ENCODE measurements around the gene ME2.
"Not testable (repeated sequence)": the region's sequence is repeated elsewhere in the genome, so short reads cannot be mapped to it uniquely, and the experiment has no call there.

The ME2 gene

GRCh38 chr18:50861617-50862016 is 17.3 kb upstream of the ME2 start:
- no peak for DNase-seq (ENCODE audit: low spot score)

- no peak for DNase-seq (ENCODE audit: low spot score)
Measured at GRCh38 chr18:50862401-50862800, 16.5 kb upstream of the ME2 start.

- no peak for DNase-seq (ENCODE audit: low spot score)
Measured at GRCh38 chr18:50863840-50864375, 15.0 kb upstream of the ME2 start.

- no peak for DNase-seq (ENCODE audit: low spot score)
Measured at GRCh38 chr18:50866765-50867164, 12.2 kb upstream of the ME2 start.

GRCh38 chr18:50869150-50869549 is 9.8 kb upstream of the ME2 start:
- no peak for DNase-seq (ENCODE audit: low spot score)

DNA sequence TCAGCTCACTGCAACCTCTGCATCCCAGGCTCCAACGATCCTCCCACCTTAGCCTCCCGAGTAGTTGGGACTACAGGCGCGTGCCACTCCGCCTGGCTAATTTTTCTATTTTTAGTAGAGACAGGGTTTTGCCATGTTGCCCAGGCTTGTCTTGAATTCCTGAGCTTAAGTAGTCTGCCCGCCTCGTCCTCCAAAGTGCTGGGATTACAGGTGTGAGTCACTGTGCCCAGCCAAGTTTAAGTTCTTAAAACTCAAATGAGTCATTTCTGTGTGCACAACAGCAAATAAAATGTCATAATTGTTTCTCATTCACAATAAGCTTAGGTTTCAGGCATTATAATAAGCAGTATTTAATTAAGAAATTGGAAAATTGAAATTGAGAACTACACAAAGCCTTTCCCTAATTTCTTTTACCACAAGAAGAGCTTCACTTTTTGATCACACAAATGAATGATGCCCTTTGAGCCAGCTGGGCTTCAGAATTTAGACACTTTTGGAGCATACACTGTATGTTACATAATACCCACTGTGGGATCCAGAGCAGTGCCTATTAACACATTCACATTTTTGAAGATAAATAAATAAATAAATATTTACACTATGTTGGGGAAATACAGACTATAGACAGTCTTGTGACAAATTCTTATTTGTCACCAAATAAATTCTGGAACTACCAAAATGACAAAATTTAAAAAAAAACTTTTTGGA is 8.6 kb upstream of the ME2 start:
- DNase-seq (ENCODE audit: low spot score): no peak

DNA sequence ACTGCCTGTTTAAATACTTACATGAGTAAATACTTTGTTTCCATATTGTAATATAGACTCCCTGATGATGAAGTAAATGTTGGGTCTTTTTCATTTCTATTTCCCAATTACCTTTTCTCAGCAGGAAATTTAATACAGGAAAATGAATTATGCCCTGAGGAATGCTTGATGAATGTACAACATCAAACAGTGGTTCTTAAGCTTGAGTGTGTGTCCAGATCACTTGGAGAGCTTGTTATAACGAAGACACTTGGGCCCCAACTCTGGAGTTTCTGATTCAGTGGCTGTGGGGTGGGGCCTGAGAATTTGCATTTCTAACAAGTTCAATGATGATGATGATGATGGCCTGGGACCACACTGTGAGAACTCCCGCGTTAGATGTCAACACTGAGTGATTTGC is 7.1 kb upstream of the ME2 start:
- no peak for DNase-seq (ENCODE audit: low spot score)

DNA sequence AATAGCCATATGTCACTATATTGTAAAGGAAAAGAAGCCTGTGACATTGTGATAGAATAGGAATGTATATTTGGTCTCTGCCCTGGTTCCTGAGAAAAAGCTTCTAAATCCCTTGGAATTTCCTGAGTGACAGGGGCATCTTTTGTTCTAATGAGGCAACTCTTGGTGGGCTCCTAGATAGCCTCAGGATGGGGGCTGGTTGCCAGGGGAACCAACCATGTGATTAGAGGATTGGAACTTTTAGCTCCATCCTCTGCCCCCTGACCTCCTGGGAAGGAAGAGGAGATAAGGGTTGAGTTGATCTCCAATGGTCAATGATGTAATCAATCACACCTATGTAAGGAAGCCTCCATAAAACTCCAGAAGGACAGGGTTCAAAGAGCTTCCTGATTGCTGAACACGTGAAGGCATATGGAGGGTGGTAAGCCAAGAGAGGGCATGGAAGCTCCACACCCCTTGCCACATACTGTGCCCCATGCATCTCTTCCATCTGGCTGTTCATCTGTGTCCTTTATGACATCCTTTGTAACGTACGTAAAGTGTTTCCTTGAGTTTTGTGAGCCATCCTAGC is 2.9 kb upstream of the ME2 start:
- DNase-seq (ENCODE audit: low spot score): no peak

- DNase-seq (ENCODE audit: low spot score): no peak
Measured at GRCh38 chr18:50877545-50878265, 1.2 kb upstream of the ME2 start.

DNA sequence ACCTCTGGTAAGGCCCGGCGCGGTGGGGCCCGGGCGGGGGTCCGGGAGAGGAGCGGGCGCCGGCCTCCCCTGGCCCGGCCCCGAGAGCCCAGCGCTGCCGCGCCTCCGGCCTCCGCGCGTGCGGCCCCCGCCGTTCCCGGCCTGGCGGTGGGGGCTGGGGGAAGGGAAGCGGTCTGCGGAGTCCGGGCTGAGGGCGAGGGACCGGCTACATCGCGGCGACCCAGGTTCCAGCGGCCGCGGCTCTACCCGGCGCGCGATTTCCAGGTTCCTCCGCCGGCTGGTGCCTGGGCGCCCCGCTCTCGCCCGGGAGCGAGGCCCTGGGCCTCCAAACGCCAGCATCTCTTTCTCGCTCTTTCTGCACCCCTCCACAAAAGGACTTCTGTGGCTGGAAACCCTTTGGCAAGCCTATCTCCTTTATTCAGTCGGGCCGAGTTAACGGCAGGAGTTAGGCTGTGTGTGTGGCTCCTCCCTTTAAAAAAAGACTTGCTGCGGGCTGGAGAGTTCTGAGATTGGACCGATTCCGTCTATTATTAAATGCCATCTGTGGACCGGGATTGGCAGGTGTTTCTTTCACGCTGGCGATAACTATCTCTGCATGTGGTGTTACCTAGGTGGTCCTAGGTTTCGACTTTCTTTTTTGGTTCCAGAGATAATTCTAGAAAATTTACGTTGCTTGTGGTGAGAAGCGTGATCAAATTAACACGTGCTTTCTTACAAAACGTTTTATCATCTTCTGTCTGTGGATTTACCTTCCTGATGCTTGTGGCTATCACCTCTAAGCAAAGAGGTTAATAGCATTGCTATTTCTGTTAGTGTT is 592 bp downstream of the ME2 start:
- DNase-seq (ENCODE audit: low spot score): peak; percentile 70

GRCh38 chr18:50880119-50880465 is 1.2 kb downstream of the ME2 start:
- DNase-seq (ENCODE audit: low spot score): no peak

GRCh38 chr18:50880944-50881343 is 2.0 kb downstream of the ME2 start:
- not testable (repeated sequence) for DNase-seq (ENCODE audit: low spot score)

DNA sequence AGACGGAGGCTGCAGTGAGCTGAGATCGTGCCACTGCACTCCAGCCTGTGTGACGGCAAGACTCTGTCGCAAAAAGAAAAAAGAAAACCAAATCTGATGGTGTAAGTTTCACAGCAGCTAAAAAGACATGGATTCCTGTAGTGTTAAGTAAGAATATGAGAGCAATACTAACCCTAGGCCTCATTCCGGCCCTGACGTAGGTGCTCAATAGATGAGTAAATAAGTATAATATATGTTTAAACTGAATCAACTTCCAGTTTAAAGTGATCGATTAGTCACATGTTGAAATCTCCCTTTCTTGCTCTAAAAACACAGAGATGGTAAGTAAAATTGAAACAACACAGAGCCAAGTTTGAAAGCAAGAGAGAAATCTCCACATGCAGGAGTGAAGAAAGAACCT is 8.0 kb downstream of the ME2 start:
- no peak for DNase-seq (ENCODE audit: low spot score)

- no peak for DNase-seq (ENCODE audit: low spot score)
Measured at GRCh38 chr18:50895350-50896045, 16.6 kb downstream of the ME2 start.

GRCh38 chr18:50896093-50896492 is 17.2 kb downstream of the ME2 start:
- no peak for DNase-seq (ENCODE audit: low spot score)

DNA sequence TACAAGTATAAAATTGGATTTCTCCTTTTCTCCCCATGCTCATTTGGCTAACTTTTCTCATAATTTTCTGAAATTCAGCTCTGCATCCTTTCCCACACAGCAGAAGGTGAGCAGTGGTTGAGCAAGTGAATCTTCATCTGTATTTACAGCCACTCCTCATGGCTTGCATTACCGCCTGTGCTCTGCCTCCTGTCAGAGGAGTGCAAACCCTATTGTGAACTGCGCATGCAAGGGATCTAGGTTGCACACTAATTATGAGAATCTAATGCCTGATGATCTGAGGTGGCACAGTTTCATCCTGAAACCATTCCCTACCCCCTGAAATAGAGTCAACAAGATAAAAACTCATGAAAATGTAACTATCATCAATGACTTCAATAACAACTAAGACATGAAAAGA is 20.0 kb downstream of the ME2 start:
- no peak for DNase-seq (ENCODE audit: low spot score)

GRCh38 chr18:50902797-50903196 is 23.9 kb downstream of the ME2 start:
- no peak for DNase-seq (ENCODE audit: low spot score)

- DNase-seq (ENCODE audit: low spot score): no peak
Measured at GRCh38 chr18:50906843-50907242, 27.9 kb downstream of the ME2 start.

GRCh38 chr18:50909261-50909660 is 30.3 kb downstream of the ME2 start:
- no peak for DNase-seq (ENCODE audit: low spot score)

DNA sequence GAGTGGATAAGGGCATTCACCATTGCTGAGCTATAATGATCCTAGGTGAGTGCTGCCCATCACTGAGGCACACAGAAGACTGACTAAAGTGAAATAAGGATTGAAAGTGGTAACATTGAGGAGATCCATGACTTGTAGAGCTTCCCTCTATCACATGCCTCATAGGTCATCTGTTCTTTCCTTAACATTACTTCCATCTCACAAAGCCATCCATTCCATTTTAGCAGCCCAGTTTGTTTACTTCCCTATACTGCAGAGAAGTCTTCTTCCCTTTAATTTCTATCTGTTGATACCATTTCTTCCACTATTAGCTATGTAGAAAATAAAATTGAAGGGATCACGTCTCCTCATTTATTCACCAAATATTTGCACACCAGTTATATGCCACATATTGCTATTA is 32.1 kb downstream of the ME2 start:
- no peak for DNase-seq (ENCODE audit: low spot score)

- DNase-seq (ENCODE audit: low spot score): no peak
Measured at GRCh38 chr18:50917021-50917420, 38.1 kb downstream of the ME2 start.

DNA sequence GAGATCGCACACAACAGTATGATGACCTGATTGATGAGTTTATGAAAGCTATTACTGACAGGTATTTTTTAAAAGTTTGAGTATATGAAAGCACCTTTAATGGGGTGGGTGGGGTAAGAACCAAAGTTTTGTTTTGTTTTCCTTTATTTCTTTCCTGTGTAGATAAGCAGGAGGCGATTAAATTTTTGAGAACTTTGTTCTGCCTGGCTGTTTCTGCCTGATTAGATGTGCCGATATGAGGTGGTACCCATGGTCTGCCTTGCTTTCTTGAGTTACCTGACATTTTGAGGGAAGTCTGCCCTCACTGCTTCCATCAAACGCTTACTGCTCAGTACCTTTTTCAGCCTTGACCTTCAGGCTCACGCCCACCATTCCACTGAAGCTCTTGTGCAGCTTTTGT is 39.2 kb downstream of the ME2 start:
- DNase-seq (ENCODE audit: low spot score): no peak

Data from GM03348 (cell line).